ENCODE measurements around the gene SAAL1. TPM values are rescaled to one million over a fixed set of nuclear protein-coding genes. Genes with fewer than 3 reads are reported as not detected.

The SAAL1 gene
- total and polyA plus RNA-seq, 4 donors: 5.5 to 15.1 (median 11.3) TPM

- 14 to 15% methylated on average over 36 of the region's 36 CpGs for WGBS, 2 donors
- Histone ChIP-seq H3K27me3 (ENCODE audit: control insufficient read depth in 3 of 3, insufficient read depth in 3 of 3, low read length in 2 of 3) (peaks cover 0 to 35% (median 25%) of the 10 kb centered on the region in 3 donors), H3K4me3 (no peak within 1 kb of the TSS), H3K36me3 (ENCODE audit: control insufficient read depth in 4 of 4, insufficient read depth in 4 of 4, low read length in 4 of 4) (no peaks in the 10 kb centered on the region), H3K27ac (ENCODE audit: low read depth in 1 of 2, low read length in 1 of 2) (no peak within 1 kb of the TSS), H3K4me1 (ENCODE audit: control insufficient read depth in 5 of 5, insufficient read depth in 5 of 5, low read length in 5 of 5) (peaks cover 0 to 5% (median 0%) of the 10 kb centered on the region in 5 donors), H3K9ac (ENCODE audit: insufficient read depth in 1 of 2, low read length in 2 of 2) (no peak within 1 kb of the TSS), H3K9me3 (ENCODE audit: control insufficient read depth in 4 of 4, insufficient read depth in 3 of 4, low read length in 3 of 4) (no peaks in the 10 kb centered on the region)
- ATAC-seq (ENCODE audit: insufficient read depth, low FRiP score) (peak; percentile 34), DNase-seq (peak; percentile 21 to 51 (median 39))
- no peak for TF ChIP-seq CTCF (IDR thresholded peaks at IDR 0.05; ENCODE audit: control extremely low read depth, extremely low read depth)
Measured at GRCh38 chr11:18046116-18046777, 59.6 kb downstream of the SAAL1 start, which contains the start of gene TPH1. TPH1 (minus strand) TSS chr11:18046269; CDS start chr11:18040762, 5,507 bp downstream.

- TF ChIP-seq CTCF (IDR thresholded peaks at IDR 0.05; ENCODE audit: control extremely low read depth, extremely low read depth): no peak
- Histone ChIP-seq H3K4me1 (ENCODE audit: control insufficient read depth in 5 of 5, insufficient read depth in 5 of 5, low read length in 5 of 5) (no peaks in the 10 kb centered on the region), H3K4me3 (no peak overlapping the region), H3K36me3 (ENCODE audit: control insufficient read depth in 4 of 4, insufficient read depth in 4 of 4, low read length in 4 of 4) (no peaks in the 10 kb centered on the region), H3K27ac (ENCODE audit: low read depth in 1 of 2, low read length in 1 of 2) (no peak overlapping the region), H3K27me3 (ENCODE audit: control insufficient read depth in 3 of 3, insufficient read depth in 3 of 3, low read length in 2 of 3) (peaks cover 0 to 5% (median 0%) of the 10 kb centered on the region in 3 donors), H3K9ac (ENCODE audit: insufficient read depth in 1 of 2, low read length in 2 of 2) (no peak overlapping the region), H3K9me3 (ENCODE audit: control insufficient read depth in 4 of 4, insufficient read depth in 3 of 4, low read length in 3 of 4) (no peaks in the 10 kb centered on the region)
- ATAC-seq (ENCODE audit: insufficient read depth, low FRiP score) (no peak), DNase-seq (no peak)
Measured at GRCh38 chr11:18036456-18036855, 69.4 kb downstream of the SAAL1 start.

Small RNAs within 50 kb of the gene (small RNA-seq; reads per million reads assigned to genes)
- not detected for gene HIGD1AP5 (ENCODE audit: low replicate concordance)

Other genes starting within 250 kb of the SAAL1 start
- gene SERGEF, start 93.0 kb downstream of the SAAL1 start, total RNA-seq: 10 to 100 TPM; 20.5 to 33.3 TPM
- 10 to 100 TPM; 20.2 to 85.0 TPM for gene SERGEF, start 93.0 kb downstream of the SAAL1 start, polyA plus RNA-seq
- 1 to 10 TPM in 1 of 2 donors, under 1 TPM in 1; 0.74 to 2.8 TPM for gene TPH1, start 59.8 kb downstream of the SAAL1 start, total RNA-seq
- under 1 TPM; 0.13 to 0.37 TPM for gene TPH1, start 59.8 kb downstream of the SAAL1 start, polyA plus RNA-seq
- under 1 TPM in 1 of 2 donors, not detected in 1; 0.12 TPM for gene MRGPRX3, start 26.5 kb upstream of the SAAL1 start, total RNA-seq
- under 1 TPM in 1 of 2 donors, not detected in 1; 0.18 TPM for gene MRGPRX3, start 26.5 kb upstream of the SAAL1 start, polyA plus RNA-seq
- not detected for gene MRGPRX4, start 66.8 kb upstream of the SAAL1 start, total RNA-seq
- not detected for gene MRGPRX4, start 66.8 kb upstream of the SAAL1 start, polyA plus RNA-seq
- gene SAA4, start 130.7 kb upstream of the SAAL1 start, total RNA-seq: 1 to 10 TPM in 1 of 2 donors, not detected in 1; 3.8 TPM
- 1 to 10 TPM in 1 of 2 donors, under 1 TPM in 1; 0.39 to 6.4 TPM for gene SAA4, start 130.7 kb upstream of the SAAL1 start, polyA plus RNA-seq
- gene SAA2, start 142.6 kb upstream of the SAAL1 start, total RNA-seq: 100 to 1,000 TPM in 1 of 2 donors, 10 to 100 TPM in 1; 56.7 to 105 TPM
- 1,000 to 10,000 TPM in 1 of 2 donors, 10 to 100 TPM in 1; 18.6 to 1,381 TPM for gene SAA2, start 142.6 kb upstream of the SAAL1 start, polyA plus RNA-seq
- gene SAA1, start 160.2 kb upstream of the SAAL1 start, total RNA-seq: 100 to 1,000 TPM in 1 of 2 donors, 10 to 100 TPM in 1; 44.4 to 260 TPM
- 1,000 to 10,000 TPM in 1 of 2 donors, 100 to 1,000 TPM in 1; 148 to 2,589 TPM for gene SAA1, start 160.2 kb upstream of the SAAL1 start, polyA plus RNA-seq
- gene HPS5, start 216.1 kb upstream of the SAAL1 start, total RNA-seq: 10 to 100 TPM; 23.9 to 36.2 TPM
- gene HPS5, start 216.1 kb upstream of the SAAL1 start, polyA plus RNA-seq: 10 to 100 TPM in 1 of 2 donors, 1 to 10 TPM in 1; 8.9 to 16.7 TPM
- gene GTF2H1, start 216.5 kb upstream of the SAAL1 start, total RNA-seq: 10 to 100 TPM; 39.3 to 87.9 TPM
- gene GTF2H1, start 216.5 kb upstream of the SAAL1 start, polyA plus RNA-seq: 10 to 100 TPM; 20.2 to 25.9 TPM

Measured in lung (tissue), 13 donors.